ENCODE results near the gene VPS13D.

- TF ChIP-seq POLR2A (IDR thresholded peaks at IDR 0.05; ENCODE audit: low read depth, low read length), result no peak
- TF ChIP-seq, protein P1, sequence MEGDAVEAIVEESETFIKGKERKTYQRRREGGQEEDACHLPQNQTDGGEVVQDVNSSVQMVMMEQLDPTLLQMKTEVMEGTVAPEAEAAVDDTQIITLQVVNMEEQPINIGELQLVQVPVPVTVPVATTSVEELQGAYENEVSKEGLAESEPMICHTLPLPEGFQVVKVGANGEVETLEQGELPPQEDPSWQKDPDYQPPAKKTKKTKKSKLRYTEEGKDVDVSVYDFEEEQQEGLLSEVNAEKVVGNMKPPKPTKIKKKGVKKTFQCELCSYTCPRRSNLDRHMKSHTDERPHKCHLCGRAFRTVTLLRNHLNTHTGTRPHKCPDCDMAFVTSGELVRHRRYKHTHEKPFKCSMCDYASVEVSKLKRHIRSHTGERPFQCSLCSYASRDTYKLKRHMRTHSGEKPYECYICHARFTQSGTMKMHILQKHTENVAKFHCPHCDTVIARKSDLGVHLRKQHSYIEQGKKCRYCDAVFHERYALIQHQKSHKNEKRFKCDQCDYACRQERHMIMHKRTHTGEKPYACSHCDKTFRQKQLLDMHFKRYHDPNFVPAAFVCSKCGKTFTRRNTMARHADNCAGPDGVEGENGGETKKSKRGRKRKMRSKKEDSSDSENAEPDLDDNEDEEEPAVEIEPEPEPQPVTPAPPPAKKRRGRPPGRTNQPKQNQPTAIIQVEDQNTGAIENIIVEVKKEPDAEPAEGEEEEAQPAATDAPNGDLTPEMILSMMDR (IDR thresholded peaks at IDR 0.05; ENCODE audit: extremely low read depth in 1 of 2, insufficient read depth in 1 of 2, low read depth in 1 of 2, low read length in 2 of 2), result no peak
- TF ChIP-seq POLR2AphosphoS5 (IDR thresholded peaks at IDR 0.05; ENCODE audit: insufficient read depth, low read depth, low read length), result no peak
- no peak for TF ChIP-seq EZH2 (IDR thresholded peaks at IDR 0.05; ENCODE audit: borderline replicate concordance, low read depth, low read length, severe bottlenecking)
- TF ChIP-seq JUN (IDR thresholded peaks at IDR 0.05; ENCODE audit: borderline replicate concordance, insufficient read depth, insufficient read length, low read depth), result no peak
- no peak for TF ChIP-seq MYC (IDR thresholded peaks at IDR 0.05; ENCODE audit: low read depth, low read length)
- no peak for TF ChIP-seq FOS (IDR thresholded peaks at IDR 0.05; ENCODE audit: borderline replicate concordance, insufficient read depth, low read length)
- no peak for TF ChIP-seq MAX (IDR thresholded peaks at IDR 0.05; ENCODE audit: insufficient read depth, insufficient read length)
Observed at GRCh38 chr1:12452262-12452661, 222.4 kb downstream of the VPS13D start.

All from endothelial cell of umbilical vein (primary cell).